B cell (primary cell): Measurements from ENCODE around the gene NOP16. TPM values are rescaled to one million over a fixed set of nuclear protein-coding genes. Genes with fewer than 3 reads are reported as not detected.

Experiments
- ATAC-seq: fragments of 200-7000 bp; cut with Tn5 transposase; one replicate; pipeline ENCODE4 v1.10.0; 2021; ENCODE audit warnings: low read depth, mild to moderate bottlenecking, moderate number of reproducible peaks, moderate library complexity
- CTCF ChIA-PET: fragments of 350-600 bp; sonication (Branson Sonifier 250); formaldehyde crosslinking; loops from one replicate; lab custom pipeline; 2021; ENCODE audit warnings: antibody characterized with exemption, inconsistent platforms; lab: Charles Lee
- POLR2A ChIA-PET: fragments of 350-600 bp; sonication (Branson Sonifier 250); formaldehyde crosslinking; loops from one replicate; lab custom pipeline; 2021; ENCODE audit warnings: antibody characterized with exemption; lab: Charles Lee
- DNase-seq: peaks from one replicate; pipeline ENCODE4 v3.0.0; 2013
- H2AFZ ChIP-seq: 2 replicates; pipeline ENCODE4 v1.6.1; 2012; ENCODE audit warnings: mild to moderate bottlenecking, low read depth, low read length; ENCODE audit not compliant: insufficient read depth, poor library complexity, severe bottlenecking
- H3K27ac ChIP-seq, 2 donors: 1 replicate in 1 of 2; 2 replicates in 1 of 2; pipeline ENCODE4 v1.5.1; 2012 to 2013; ENCODE audit warnings: low read length in 2 of 2, mild to moderate bottlenecking in 2 of 2, moderate library complexity in 1 of 2
- H3K27me3 ChIP-seq, 4 experiments: fragments of 200-600 bp in 1 of 4; sonication (generic) in 1 of 4; replicated peaks in 1 of 4; 1 replicate in 2 of 4; 2 replicates in 2 of 4; pipeline versions ENCODE4 v1.6.1 to v1.7.0; 2013 to 2016; ENCODE audit warnings: low read length in 3 of 4, mild to moderate bottlenecking in 2 of 4, mixed read lengths in 1 of 4, moderate library complexity in 1 of 4; ENCODE audit not compliant: insufficient read depth in 4 of 4, control insufficient read depth in 3 of 4; ENCODE audit errors: control extremely low read depth in 1 of 4
- H3K36me3 ChIP-seq, 2 experiments: replicated peaks in 1 of 2; 1 replicate in 1 of 2; 2 replicates in 1 of 2; pipeline versions ENCODE4 v1.6.1 to v1.7.1; 2013; ENCODE audit warnings: low read length in 1 of 2; ENCODE audit not compliant: insufficient read depth in 2 of 2, control insufficient read depth in 1 of 2; ENCODE audit errors: control extremely low read depth in 1 of 2, extremely low read depth in 1 of 2
- H3K4me1 ChIP-seq, 2 donors: fragments of 200-600 bp in 1 of 2; sonication (generic) in 1 of 2; 1 replicate in 1 of 2; 2 replicates in 1 of 2; pipeline versions ENCODE4 v1.5.1 to v1.6.1; 2013 to 2017; ENCODE audit warnings: low read length in 2 of 2; ENCODE audit not compliant: control insufficient read depth in 2 of 2, insufficient read depth in 2 of 2
- H3K4me2 ChIP-seq: replicated peaks from 2 replicates; pipeline ENCODE3; 2012; ENCODE audit warnings: mild to moderate bottlenecking, low read depth, low read length; ENCODE audit not compliant: poor library complexity, severe bottlenecking
- H3K4me3 ChIP-seq, 5 experiments: fragments of 200-600 bp in 1 of 5; sonication (generic) in 1 of 5; 1 replicate in 3 of 5; 2 replicates in 2 of 5; pipeline versions ENCODE4 v1.5.1 to v1.7.0; 2011 to 2016; ENCODE audit warnings: low read length in 4 of 5, mild to moderate bottlenecking in 4 of 5, low read depth in 2 of 5, control low read depth in 1 of 5, moderate library complexity in 1 of 5; ENCODE audit not compliant: insufficient read depth in 1 of 5; ENCODE audit errors: control extremely low read depth in 1 of 5, extremely low read depth in 1 of 5
- H3K79me2 ChIP-seq: fragments of 200-600 bp; sonication (generic); one replicate; pipeline ENCODE4 v1.6.0; 2016; ENCODE audit warnings: low read length; ENCODE audit not compliant: control insufficient read depth, insufficient read depth
- H3K9ac ChIP-seq: fragments of 200-600 bp; sonication (generic); 2 replicates; pipeline ENCODE4 v1.6.1; 2017; ENCODE audit warnings: mild to moderate bottlenecking, low read length, moderate library complexity
- H3K9me3 ChIP-seq, 3 donors: one replicate each; pipeline versions ENCODE4 v1.6.1 to v1.7.1; 2013; ENCODE audit warnings: low read length in 2 of 3; ENCODE audit not compliant: control insufficient read depth in 2 of 3, insufficient read depth in 1 of 3; ENCODE audit errors: control extremely low read depth in 1 of 3
- H4K20me1 ChIP-seq: 2 replicates; pipeline ENCODE4 v1.6.0; 2012; ENCODE audit warnings: mild to moderate bottlenecking, low read length; ENCODE audit not compliant: insufficient read depth, control insufficient read depth, poor library complexity, severe bottlenecking
- H3K27ac Mint-ChIP-seq: one replicate; pipeline ENCODE4 v1.8.0; 2021; ENCODE audit warnings: mixed read lengths
- H3K27me3 Mint-ChIP-seq: one replicate; pipeline ENCODE4 v1.8.0; 2021; ENCODE audit warnings: mixed read lengths
- H3K4me1 Mint-ChIP-seq: one replicate; pipeline ENCODE4 v1.8.0; 2021; ENCODE audit warnings: mixed read lengths
- H3K4me3 Mint-ChIP-seq: one replicate; pipeline ENCODE4 v1.8.0; 2021; ENCODE audit warnings: mixed read lengths
- H3K9me3 Mint-ChIP-seq: one replicate; pipeline ENCODE4 v1.8.0; 2022; ENCODE audit warnings: mixed read lengths; ENCODE audit not compliant: insufficient read depth
- CTCF ChIP-seq: fragments of 200-600 bp; IDR thresholded peaks from one replicate; pipeline ENCODE4 v1.8.0; 2022; ENCODE audit warnings: antibody characterized with exemption, mild to moderate bottlenecking
- EZH2 ChIP-seq: IDR thresholded peaks from 2 replicates; pipeline ENCODE4 v1.6.1; 2012; ENCODE audit warnings: borderline replicate concordance, low read depth, mild to moderate bottlenecking, moderate library complexity, low read length; ENCODE audit not compliant: insufficient read depth, poor library complexity, severe bottlenecking
- WGBS: methylation state at CpG from one replicate; pipeline ENCODE4 v1.1.5; 2013; ENCODE audit warnings: missing lambda C conversion rate; ENCODE audit not compliant: insufficient coverage; 5-methylcytosine and 5-hydroxymethylcytosine counted together
- intact Hi-C: fragments of 100-400 bp; cut with micrococcal nuclease; formaldehyde crosslinking; loops from one replicate; pipeline ENCODE4 v1.10.0; 2022
- polyA plus RNA-seq: library from polyadenylated mRNA; depleted of rRNA; stranded (reverse); fragments of >200 nt; gene quantifications from 2 replicates; pipeline ENCODE4 v1.2.3, GENCODE V29; 2012
- total RNA-seq, 2 donors: library from RNA; stranded (reverse); fragments of 120-200 nt in 1 of 2; gene quantifications; 1 replicate in 1 of 2; 2 replicates in 1 of 2; pipeline versions ENCODE4 v1.2.3 to v1.2.4, GENCODE V29; 2013 to 2022

The NOP16 gene
- total and polyA plus RNA-seq, 2 donors (not counting 1 experiment from before 2014, with no cell fraction given), result 25.0 to 27.8 TPM

GRCh38 chr5:176371621-176372539, 16.5 kb downstream of the NOP16 start:
- Mint-ChIP-seq H3K4me1 (peaks cover 13% of the 10 kb centered on the region), H3K27ac (peak overlapping the region; percentile 6), H3K27me3 (no peaks in the 10 kb centered on the region), H3K9me3 (no peaks in the 10 kb centered on the region), H3K4me3 (no peak overlapping the region)
- Histone ChIP-seq H3K27me3 (no peaks in the 10 kb centered on the region), H3K9me3 (peaks cover 0 to 3% (median 0%) of the 10 kb centered on the region in 3 donors), H3K4me3 (no peak overlapping the region), H4K20me1 (no peaks in the 10 kb centered on the region), H3K4me1 (peaks cover 8 to 11% of the 10 kb centered on the region in 2 donors), H3K79me2 (no peaks in the 10 kb centered on the region), H3K4me2 (no peak overlapping the region), H3K27ac (no peak overlapping the region), H3K9ac (no peak overlapping the region), H2AFZ (no peak overlapping the region), H3K36me3 (peaks cover 0 to 15% of the 10 kb centered on the region in 2 experiments)
- no peak for ATAC-seq
- TF ChIP-seq EZH2 (no peak), CTCF (no peak)
- POLR2A ChIA-PET, result interaction anchor here (1.0 to 1.1 kb wide), 2 partner anchors 10 kb away, joined by 3 read pairs; partner anchors contain the start of gene KIAA1191
- no peak for DNase-seq
- 100% methylated on average over 12 of the region's 13 CpGs for WGBS
- CTCF ChIA-PET, result no interaction called here
- intact Hi-C loops, result loop anchor here (2.0 kb wide), 1 partner anchor 17 kb away; the partner anchor contains the start of genes HIGD2A and NOP16
